HG03280 (cell line): ENCODE data around the gene AMBRA1.
A peak's percentile ranks its signal among the peaks of the same experiment; 100 is the strongest.

Experiments used
- ATAC-seq: cut with Tn5 transposase; IDR thresholded peaks from one replicate; pipeline ENCODE4 v1.9.1; 2021; ENCODE audit warnings: mild to moderate bottlenecking, moderate library complexity; ENCODE audit not compliant: unreplicated experiment

AMBRA1 gene

GRCh38 chr11:46356924-46357482 is 236.8 kb downstream of the AMBRA1 start:
- ATAC-seq: no peak

DNA sequence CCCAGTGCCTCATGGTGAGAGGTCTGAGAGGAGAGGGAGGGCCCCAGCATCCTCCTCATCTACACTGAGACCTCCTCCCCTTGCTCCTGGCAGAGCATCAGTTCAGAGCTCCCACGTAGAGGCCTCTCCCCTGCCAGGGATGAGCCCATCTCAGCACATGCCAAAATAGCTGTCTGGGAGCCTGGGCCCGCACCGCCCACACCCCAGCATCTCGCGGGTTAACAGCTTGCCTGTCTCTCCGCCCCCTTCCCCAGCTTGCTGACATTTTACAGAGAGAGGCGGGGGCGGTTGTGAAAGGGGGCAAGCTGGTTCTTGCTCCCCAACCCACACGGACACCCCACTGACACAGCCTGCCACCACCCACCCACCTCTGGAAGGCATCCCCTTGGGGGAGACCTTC is 240.1 kb downstream of the AMBRA1 start:
- no peak for ATAC-seq

DNA sequence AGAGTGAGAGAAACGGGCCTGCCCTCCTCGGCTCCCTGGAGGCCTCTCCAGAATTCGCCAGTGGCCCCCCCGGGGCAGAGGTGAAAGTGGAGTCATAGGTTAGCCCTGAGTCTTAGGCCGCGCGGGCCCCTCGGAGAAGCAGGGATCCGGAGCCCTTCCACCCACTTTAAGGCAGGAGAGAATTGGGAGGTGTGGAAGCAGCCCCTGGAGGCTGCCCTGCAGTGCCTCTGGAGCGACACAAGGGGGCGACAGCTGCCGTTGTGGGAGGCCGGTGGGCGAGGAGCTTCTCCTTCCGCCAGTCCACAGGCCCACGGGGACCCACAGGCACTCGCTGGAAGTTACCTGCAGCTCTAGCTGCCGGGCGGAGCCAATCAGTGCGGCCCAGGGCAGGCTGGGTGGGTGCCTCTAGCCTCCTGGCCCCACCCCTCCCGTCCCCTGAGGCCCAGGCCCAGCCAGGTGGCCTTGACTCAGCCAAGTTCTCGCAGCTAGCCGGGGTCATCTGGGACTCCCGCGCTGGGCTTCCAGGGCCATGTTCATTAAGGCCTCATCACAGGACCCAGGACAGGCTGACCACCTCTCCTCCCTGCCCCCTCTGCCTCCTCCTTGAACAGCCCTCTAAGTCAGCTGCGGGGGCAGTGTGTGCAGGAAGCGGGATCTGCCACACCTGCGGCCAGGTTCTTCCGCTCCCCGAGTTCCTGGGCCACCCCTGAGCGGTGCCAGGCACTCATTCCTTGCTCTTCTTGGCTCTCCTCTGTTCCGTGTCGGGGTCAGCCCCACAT is 241.6 kb downstream of the AMBRA1 start:
- no peak for ATAC-seq

GRCh38 chr11:46351606-46352005 is 242.2 kb downstream of the AMBRA1 start:
- no peak for ATAC-seq

DNA sequence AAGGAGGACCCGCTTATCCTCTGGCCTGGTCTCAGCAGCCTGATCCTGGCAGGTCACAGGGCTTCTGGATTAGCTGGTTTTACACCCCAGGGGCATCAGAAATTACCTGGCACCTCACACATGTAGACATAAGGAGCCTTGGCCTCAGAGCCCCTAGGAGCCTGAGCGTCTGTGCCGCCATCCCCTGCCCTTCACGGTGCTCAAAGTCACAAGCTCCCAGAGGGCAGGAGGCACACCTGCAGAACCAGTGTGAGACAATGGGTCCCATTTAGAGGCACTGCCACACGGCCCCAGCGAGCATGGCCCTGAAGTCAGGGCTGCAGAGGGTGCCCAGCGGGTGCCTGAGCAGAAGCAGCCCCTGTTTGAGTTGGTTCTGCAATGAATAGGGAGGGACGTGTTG is 242.7 kb downstream of the AMBRA1 start:
- ATAC-seq: no peak

DNA sequence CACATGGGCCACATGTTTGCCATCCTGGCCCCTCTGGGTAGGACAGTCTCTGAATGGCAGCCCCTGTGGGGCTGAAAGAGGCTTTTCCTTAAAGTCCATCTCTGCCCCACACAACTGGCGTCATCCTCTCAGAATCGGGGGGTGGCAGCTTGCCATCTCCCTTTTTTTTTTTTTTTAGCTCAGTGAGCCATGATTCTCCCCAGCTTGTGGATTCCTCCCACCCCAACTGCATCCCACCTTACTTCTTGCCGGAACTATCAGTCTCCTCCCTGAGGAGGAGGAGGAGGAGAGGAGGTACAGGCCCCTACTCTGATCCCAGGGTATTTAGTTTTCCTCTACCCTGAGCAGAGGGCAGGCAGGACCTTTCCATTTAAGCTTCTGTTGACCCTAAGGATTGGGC is 243.1 kb downstream of the AMBRA1 start:
- ATAC-seq: no peak

DNA sequence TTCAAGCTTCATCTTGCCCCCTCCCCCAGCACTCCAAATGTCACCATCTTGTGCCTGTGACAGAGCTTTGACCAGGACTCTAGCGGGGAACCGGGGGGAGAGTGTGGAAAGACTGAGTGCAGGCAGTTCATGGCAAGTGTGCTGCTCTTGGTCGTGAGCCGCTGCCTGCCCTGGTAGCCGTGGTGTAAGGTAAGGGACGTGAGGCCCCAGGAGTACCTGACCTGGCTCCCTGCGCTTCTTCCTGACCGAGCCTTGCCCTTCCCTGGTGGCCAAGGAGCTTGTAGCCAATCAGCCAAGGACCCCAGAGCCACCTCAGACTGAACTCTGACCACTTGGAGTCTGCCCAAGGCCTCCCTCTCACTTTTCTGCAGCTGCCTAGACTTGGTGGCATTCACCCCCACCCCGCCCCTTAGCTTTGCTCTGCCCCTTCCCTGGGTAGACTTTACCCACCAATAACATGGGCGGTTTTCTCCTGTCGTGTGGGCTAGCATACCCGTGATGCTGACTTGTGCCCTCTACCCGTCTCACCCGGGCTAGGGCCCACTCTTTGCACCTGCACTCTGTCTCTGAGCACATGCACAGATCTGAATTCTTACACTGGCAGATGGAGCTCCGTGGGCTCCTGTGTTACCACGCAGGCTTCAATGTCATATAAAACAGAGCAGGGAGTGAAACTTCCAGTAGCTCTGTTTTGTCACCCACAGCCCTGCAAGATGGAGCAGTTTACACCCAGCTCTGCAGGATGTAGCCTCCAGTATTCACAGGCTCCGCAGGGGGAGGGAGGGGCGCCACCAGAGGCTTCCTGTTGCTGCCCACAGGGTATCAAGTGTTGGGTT is 245.0 kb downstream of the AMBRA1 start:
- ATAC-seq: no peak

- ATAC-seq: no peak
Observed at GRCh38 chr11:46347637-46348311, 246.0 kb downstream of the AMBRA1 start.

DNA sequence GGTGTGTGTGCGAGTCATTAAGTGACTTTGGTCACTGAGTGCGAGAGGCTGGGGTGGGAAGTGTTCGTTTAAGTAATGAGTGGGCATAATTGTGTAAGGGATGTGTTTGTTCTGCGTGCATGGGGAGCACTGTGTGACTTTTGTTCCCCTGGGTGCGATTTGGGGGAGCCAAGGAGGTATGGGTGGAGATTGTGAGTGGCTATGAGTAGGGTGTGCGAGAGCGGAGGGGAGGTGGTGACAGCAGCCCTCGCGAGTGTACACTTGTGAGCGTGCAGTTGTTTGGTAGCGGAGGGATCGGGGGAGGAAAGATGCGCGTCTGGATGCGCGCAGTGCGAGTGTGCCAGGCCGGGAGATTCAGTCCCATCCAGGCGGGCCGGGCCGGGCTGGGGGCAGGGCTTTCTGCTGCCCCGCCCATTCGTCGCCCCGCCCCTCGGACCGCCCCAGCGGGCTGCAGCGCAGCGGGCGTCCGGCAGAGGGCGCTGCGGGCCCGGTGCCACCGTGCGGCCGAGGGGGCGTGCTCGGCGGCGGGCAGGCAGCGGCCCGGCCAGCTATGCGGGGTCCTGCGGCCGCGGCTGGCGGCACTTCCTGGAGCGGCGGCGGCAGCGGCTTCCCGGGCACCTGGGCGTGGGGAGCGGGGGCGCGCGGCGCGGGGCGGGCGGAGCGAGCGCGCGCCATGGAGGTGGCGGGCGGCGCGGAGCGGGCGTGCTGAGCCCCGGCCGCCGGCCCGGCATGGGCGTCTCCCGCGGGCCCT is 246.8 kb downstream of the AMBRA1 start, which contains the start of gene DGKZ:
Gene DGKZ (plus strand): TSS at position 578 of the 751 bp plus-strand sequence. CDS start 197 bp downstream, outside the sequence.
- ATAC-seq: peak; percentile 72
